Mesenchymal stem cell (in vitro differentiated cells and primary cell): ENCODE results near the gene ADGRE3.

Source experiments
- DNase-seq: peaks from one replicate; pipeline ENCODE4 v3.0.0-alpha.2; 2013
- H2AFZ ChIP-seq: one replicate; pipeline ENCODE4 v1.6.1; 2013; ENCODE audit warnings: low read depth, mild to moderate bottlenecking, control low read depth, inconsistent platforms, low read length, moderate library complexity
- H2AK5ac ChIP-seq: 2 replicates; pipeline ENCODE4 v1.6.1; 2013; ENCODE audit warnings: low read length, moderate library complexity, mild to moderate bottlenecking, inconsistent platforms; ENCODE audit not compliant: severe bottlenecking
- H2BK120ac ChIP-seq: one replicate; pipeline ENCODE4 v1.6.1; 2013; ENCODE audit warnings: low read depth, mild to moderate bottlenecking, inconsistent platforms, low read length, moderate library complexity
- H2BK12ac ChIP-seq, 2 experiments: one replicate each; pipeline ENCODE4 v1.6.1; 2013; ENCODE audit warnings: inconsistent platforms in 2 of 2, low read length in 2 of 2, mild to moderate bottlenecking in 2 of 2, moderate library complexity in 2 of 2, control low read depth in 1 of 2
- H2BK15ac ChIP-seq: one replicate; pipeline ENCODE4 v1.6.1; 2013; ENCODE audit warnings: mild to moderate bottlenecking, low read depth, inconsistent platforms; ENCODE audit not compliant: poor library complexity, severe bottlenecking
- H2BK5ac ChIP-seq: 2 replicates; pipeline ENCODE4 v1.6.1; 2013; ENCODE audit warnings: low read depth, mild to moderate bottlenecking, low read length, control low read depth, inconsistent platforms; ENCODE audit not compliant: poor library complexity, severe bottlenecking
- H3K14ac ChIP-seq, 2 experiments: one replicate each; pipeline ENCODE4 v1.6.1; 2013; ENCODE audit warnings: inconsistent platforms in 2 of 2, low read length in 2 of 2, control low read depth in 1 of 2, mild to moderate bottlenecking in 1 of 2, moderate library complexity in 1 of 2
- H3K18ac ChIP-seq, 2 experiments: one replicate each; pipeline ENCODE4 v1.6.1; 2013; ENCODE audit warnings: inconsistent platforms in 2 of 2, low read length in 2 of 2, control low read depth in 1 of 2, low read depth in 1 of 2, mild to moderate bottlenecking in 1 of 2
- H3K23ac ChIP-seq, 2 experiments: one replicate each; pipeline ENCODE4 v1.6.1; 2013; ENCODE audit warnings: inconsistent platforms in 2 of 2, low read length in 2 of 2, mild to moderate bottlenecking in 2 of 2, moderate library complexity in 2 of 2, control low read depth in 1 of 2
- H3K27ac ChIP-seq: 2 replicates; pipeline ENCODE4 v1.5.1; 2013; ENCODE audit warnings: mild to moderate bottlenecking, moderate library complexity, low read length, control low read depth, inconsistent platforms; ENCODE audit not compliant: poor library complexity, severe bottlenecking
- H3K27me3 ChIP-seq, 2 experiments: 2 replicates each; pipeline versions ENCODE4 v1.6.1 to v1.7.0; 2013; ENCODE audit warnings: low read length in 2 of 2, mild to moderate bottlenecking in 2 of 2, moderate library complexity in 2 of 2, control low read depth in 1 of 2, inconsistent platforms in 1 of 2; ENCODE audit not compliant: control insufficient read depth in 1 of 2, insufficient read depth in 1 of 2
- H3K36me3 ChIP-seq, 2 experiments: 2 replicates each; pipeline versions ENCODE4 v1.6.1 to v1.7.0; 2013; ENCODE audit warnings: low read length in 2 of 2, control low read depth in 1 of 2, inconsistent platforms in 1 of 2, low read depth in 1 of 2, mild to moderate bottlenecking in 1 of 2; ENCODE audit not compliant: insufficient read depth in 2 of 2, control insufficient read depth in 1 of 2
- H3K4ac ChIP-seq, 2 experiments: one replicate each; pipeline ENCODE4 v1.6.1; 2013; ENCODE audit warnings: inconsistent platforms in 2 of 2, low read length in 2 of 2, mild to moderate bottlenecking in 2 of 2, moderate library complexity in 2 of 2, control low read depth in 1 of 2, low read depth in 1 of 2
- H3K4me1 ChIP-seq: 2 replicates; pipeline ENCODE4 v1.6.1; 2013; ENCODE audit warnings: low read depth, low read length, control low read depth; ENCODE audit not compliant: control insufficient read depth, insufficient read depth
- H3K4me2 ChIP-seq: 2 replicates; pipeline ENCODE4 v1.6.1; 2013; ENCODE audit warnings: low read length, mild to moderate bottlenecking, inconsistent platforms; ENCODE audit not compliant: poor library complexity, severe bottlenecking
- H3K4me3 ChIP-seq, 2 experiments: 2 replicates each; pipeline versions ENCODE4 v1.5.1 to v1.7.0; 2013; ENCODE audit warnings: low read length in 2 of 2, mild to moderate bottlenecking in 2 of 2, control low read depth in 1 of 2, low read depth in 1 of 2; ENCODE audit not compliant: insufficient read depth in 1 of 2
- H3K79me1 ChIP-seq: replicated peaks from 2 replicates; pipeline ENCODE4 v1.6.1; 2013; ENCODE audit warnings: mild to moderate bottlenecking, control low read depth, low read length, inconsistent platforms; ENCODE audit not compliant: poor library complexity, severe bottlenecking
- H3K9ac ChIP-seq: 2 replicates; pipeline ENCODE4 v1.7.0; 2013; ENCODE audit warnings: mild to moderate bottlenecking, low read length, moderate library complexity
- H3K9me3 ChIP-seq: 2 replicates; pipeline ENCODE4 v1.7.0; 2013; ENCODE audit warnings: mild to moderate bottlenecking, low read length; ENCODE audit not compliant: control insufficient read depth
- H4K8ac ChIP-seq: one replicate; pipeline ENCODE4 v1.6.1; 2013; ENCODE audit warnings: inconsistent platforms, mild to moderate bottlenecking, low read length, moderate library complexity
- H4K91ac ChIP-seq: one replicate; pipeline ENCODE4 v1.6.1; 2013; ENCODE audit warnings: mild to moderate bottlenecking, low read length, inconsistent platforms
- WGBS: methylation state at CpG from one replicate; pipeline ENCODE4 v1.1.7; 2013; ENCODE audit warnings: mixed read lengths; 5-methylcytosine and 5-hydroxymethylcytosine counted together

ADGRE3 gene

DNA sequence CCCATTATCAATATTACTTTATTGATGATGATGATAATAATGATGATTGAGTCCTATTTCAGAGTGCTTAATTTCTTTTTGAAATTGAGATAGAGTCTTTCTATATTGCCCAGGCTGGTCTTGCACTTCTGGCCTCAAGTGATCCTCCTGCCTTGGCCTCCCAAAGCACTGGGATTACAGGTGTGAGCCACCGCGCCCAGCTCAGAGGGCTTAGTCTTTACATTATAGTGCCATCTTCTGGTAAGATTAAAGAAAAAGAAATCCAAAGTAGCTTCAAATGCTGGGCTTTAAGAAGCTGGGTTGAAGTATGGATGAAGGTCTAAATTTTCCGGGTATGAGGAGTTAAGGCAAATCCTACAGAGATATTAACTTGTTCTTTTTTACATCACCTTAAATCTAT, 11.8 kb upstream of the ADGRE3 start:
- Histone ChIP-seq H3K4ac (no peak overlapping the region), H2AK5ac (no peak overlapping the region), H2BK15ac (no peak overlapping the region), H3K18ac (no peak overlapping the region), H3K9me3 (no peaks in the 10 kb centered on the region), H2BK120ac (no peak overlapping the region), H3K14ac (no peak overlapping the region), H3K4me3 (no peak overlapping the region), H2BK5ac (no peak overlapping the region), H3K27ac (no peak overlapping the region), H3K9ac (no peak overlapping the region), H3K4me2 (no peak overlapping the region), H4K91ac (no peak overlapping the region), H3K4me1 (peaks cover 2% of the 10 kb centered on the region), H2AFZ (no peak overlapping the region), H3K36me3 (no peaks in the 10 kb centered on the region), H4K8ac (no peak overlapping the region), H3K23ac (no peak overlapping the region), H3K27me3 (peaks cover 0 to 4% of the 10 kb centered on the region in 2 experiments), H2BK12ac (no peak overlapping the region), H3K79me1 (no peaks in the 10 kb centered on the region)
- DNase-seq, result peak; percentile 13
- WGBS, result 58% methylated on average over 2 of the region's 3 CpGs

DNA sequence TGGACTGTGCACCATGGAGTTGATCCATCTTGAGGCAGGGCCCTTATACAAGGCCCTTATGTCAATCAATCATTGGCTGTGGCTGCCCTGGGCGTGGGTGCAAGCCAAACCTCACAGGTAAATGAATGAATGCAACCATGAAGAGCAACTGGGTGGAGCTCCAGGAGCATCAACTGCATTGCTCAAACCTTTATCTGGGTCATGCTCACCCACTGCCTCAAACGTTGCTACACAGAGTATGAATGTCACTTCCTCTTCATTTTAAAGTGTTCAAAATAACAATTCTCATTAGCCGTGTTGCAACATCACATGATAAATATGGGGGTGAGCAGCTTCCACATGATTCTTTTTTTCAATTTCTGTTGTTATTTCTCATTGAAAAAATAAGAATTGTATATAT, 8.8 kb upstream of the ADGRE3 start:
- Histone ChIP-seq H2BK5ac (no peak overlapping the region), H2BK12ac (no peak overlapping the region), H3K36me3 (no peaks in the 10 kb centered on the region), H3K18ac (no peak overlapping the region), H2BK120ac (no peak overlapping the region), H3K14ac (no peak overlapping the region), H3K4me3 (no peak overlapping the region), H3K27me3 (peaks cover 0 to 4% of the 10 kb centered on the region in 2 experiments), H2BK15ac (no peak overlapping the region), H4K8ac (peak overlapping the region; percentile 54), H3K4ac (no peak overlapping the region), H3K9me3 (no peaks in the 10 kb centered on the region), H4K91ac (no peak overlapping the region), H3K23ac (no peak overlapping the region), H2AK5ac (no peak overlapping the region), H3K79me1 (no peaks in the 10 kb centered on the region), H3K9ac (no peak overlapping the region), H3K4me1 (no peaks in the 10 kb centered on the region), H2AFZ (no peak overlapping the region), H3K27ac (no peak overlapping the region), H3K4me2 (no peak overlapping the region)
- DNase-seq, result no peak
- 38% methylated on average over 1 of the region's 3 CpGs for WGBS

DNA sequence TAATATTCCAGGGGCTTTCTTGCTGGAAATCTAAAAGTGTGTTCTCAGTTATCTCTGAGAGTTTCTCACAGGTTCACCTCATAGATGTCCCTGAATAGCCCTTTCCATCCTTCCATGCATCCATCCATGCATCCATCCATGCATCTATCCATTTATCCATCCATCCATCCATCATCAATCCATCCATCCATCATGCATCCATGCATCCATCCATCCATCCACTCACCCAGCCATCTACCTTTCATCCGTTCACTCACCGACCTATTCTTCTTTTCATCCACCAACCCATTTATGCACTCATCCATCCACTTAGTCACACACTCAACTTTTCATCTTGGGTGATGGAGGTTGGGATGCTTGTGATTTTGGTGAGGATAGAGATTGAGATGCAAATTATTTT, 7.4 kb upstream of the ADGRE3 start:
- 80% methylated on average over 1 of the region's 2 CpGs for WGBS
- no peak for DNase-seq
- no peak overlapping the region for H3K9ac ChIP-seq

DNA sequence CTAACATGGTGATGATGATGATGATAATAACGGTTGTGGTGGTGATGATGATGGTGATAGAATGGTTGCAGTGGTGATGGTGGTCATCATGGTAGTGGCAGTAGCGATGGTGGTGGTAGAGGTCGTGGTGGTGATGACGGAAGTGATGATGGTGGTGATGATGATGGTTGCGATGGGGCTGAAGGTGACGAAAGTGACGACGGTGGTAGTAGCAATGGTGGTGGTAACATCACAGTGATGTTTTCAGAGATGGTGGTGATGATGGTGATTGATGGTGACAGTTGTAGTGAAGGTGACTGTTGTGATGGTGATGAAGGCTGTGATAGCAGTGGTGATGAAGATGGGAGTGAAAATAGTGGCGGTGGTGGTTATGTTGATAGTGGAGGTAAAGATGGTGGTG, 3.6 kb upstream of the ADGRE3 start:
- H2BK5ac ChIP-seq, result no peak overlapping the region
- H3K9ac ChIP-seq, result no peak overlapping the region
- no peak overlapping the region for H2BK15ac ChIP-seq
- no peak overlapping the region for H4K91ac ChIP-seq
- H3K4me3 ChIP-seq, result no peak overlapping the region
- no peak overlapping the region for H3K4ac ChIP-seq
- no peaks in the 10 kb centered on the region for H3K36me3 ChIP-seq
- H4K8ac ChIP-seq, result no peak overlapping the region
- H3K79me1 ChIP-seq, result no peaks in the 10 kb centered on the region
- H2AFZ ChIP-seq, result no peak overlapping the region
- no peak overlapping the region for H2BK120ac ChIP-seq
- no peaks in the 10 kb centered on the region for H3K4me1 ChIP-seq
- H2BK12ac ChIP-seq, result no peak overlapping the region
- H3K23ac ChIP-seq, result no peak overlapping the region
- 77% methylated on average over 9 of the region's 9 CpGs for WGBS
- DNase-seq, result no peak
- H3K4me2 ChIP-seq, result no peak overlapping the region
- H2AK5ac ChIP-seq, result no peak overlapping the region
- H3K9me3 ChIP-seq, result no peaks in the 10 kb centered on the region
- no peak overlapping the region for H3K18ac ChIP-seq
- H3K27ac ChIP-seq, result no peak overlapping the region
- H3K27me3 ChIP-seq, result peaks cover 0 to 1% of the 10 kb centered on the region in 2 experiments
- H3K14ac ChIP-seq, result no peak overlapping the region

More for the DNA sequence above, 7.4 kb upstream of the ADGRE3 start:
- no peak overlapping the region for H3K18ac ChIP-seq
- H3K9me3 ChIP-seq, result no peaks in the 10 kb centered on the region
- H3K27me3 ChIP-seq, result peaks cover 0 to 4% of the 10 kb centered on the region in 2 experiments
- no peak overlapping the region for H2AFZ ChIP-seq
- H3K4me2 ChIP-seq, result no peak overlapping the region
- H4K8ac ChIP-seq, result no peak overlapping the region
- no peak overlapping the region for H3K4me3 ChIP-seq
- no peak overlapping the region for H3K4ac ChIP-seq
- no peak overlapping the region for H3K23ac ChIP-seq
- H3K4me1 ChIP-seq, result no peaks in the 10 kb centered on the region
- H2BK120ac ChIP-seq, result no peak overlapping the region
- H3K27ac ChIP-seq, result no peak overlapping the region
- no peak overlapping the region for H2AK5ac ChIP-seq
- no peak overlapping the region for H2BK12ac ChIP-seq
- no peak overlapping the region for H2BK5ac ChIP-seq
- H4K91ac ChIP-seq, result no peak overlapping the region
- no peaks in the 10 kb centered on the region for H3K79me1 ChIP-seq
- no peaks in the 10 kb centered on the region for H3K36me3 ChIP-seq
- no peak overlapping the region for H2BK15ac ChIP-seq
- H3K14ac ChIP-seq, result peak overlapping the region in 1 of 2 experiments; percentile 48
